Cerebellar nuclear complex (tissue), 1 donor: Measurements from ENCODE around the gene TMEM127.
A peak's percentile ranks its signal among the peaks of the same experiment; 100 is the strongest.
"Not testable (repeated sequence)": the region's sequence is repeated elsewhere in the genome, so short reads cannot be mapped to it uniquely, and the experiment has no call there.

Source experiments
- DNase-seq, 2 experiments: peaks; one replicate each; lab custom pipeline; 2025; lab: John Stamatoyannopoulos, UW

The TMEM127 gene, protein sequence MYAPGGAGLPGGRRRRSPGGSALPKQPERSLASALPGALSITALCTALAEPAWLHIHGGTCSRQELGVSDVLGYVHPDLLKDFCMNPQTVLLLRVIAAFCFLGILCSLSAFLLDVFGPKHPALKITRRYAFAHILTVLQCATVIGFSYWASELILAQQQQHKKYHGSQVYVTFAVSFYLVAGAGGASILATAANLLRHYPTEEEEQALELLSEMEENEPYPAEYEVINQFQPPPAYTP

DNA sequence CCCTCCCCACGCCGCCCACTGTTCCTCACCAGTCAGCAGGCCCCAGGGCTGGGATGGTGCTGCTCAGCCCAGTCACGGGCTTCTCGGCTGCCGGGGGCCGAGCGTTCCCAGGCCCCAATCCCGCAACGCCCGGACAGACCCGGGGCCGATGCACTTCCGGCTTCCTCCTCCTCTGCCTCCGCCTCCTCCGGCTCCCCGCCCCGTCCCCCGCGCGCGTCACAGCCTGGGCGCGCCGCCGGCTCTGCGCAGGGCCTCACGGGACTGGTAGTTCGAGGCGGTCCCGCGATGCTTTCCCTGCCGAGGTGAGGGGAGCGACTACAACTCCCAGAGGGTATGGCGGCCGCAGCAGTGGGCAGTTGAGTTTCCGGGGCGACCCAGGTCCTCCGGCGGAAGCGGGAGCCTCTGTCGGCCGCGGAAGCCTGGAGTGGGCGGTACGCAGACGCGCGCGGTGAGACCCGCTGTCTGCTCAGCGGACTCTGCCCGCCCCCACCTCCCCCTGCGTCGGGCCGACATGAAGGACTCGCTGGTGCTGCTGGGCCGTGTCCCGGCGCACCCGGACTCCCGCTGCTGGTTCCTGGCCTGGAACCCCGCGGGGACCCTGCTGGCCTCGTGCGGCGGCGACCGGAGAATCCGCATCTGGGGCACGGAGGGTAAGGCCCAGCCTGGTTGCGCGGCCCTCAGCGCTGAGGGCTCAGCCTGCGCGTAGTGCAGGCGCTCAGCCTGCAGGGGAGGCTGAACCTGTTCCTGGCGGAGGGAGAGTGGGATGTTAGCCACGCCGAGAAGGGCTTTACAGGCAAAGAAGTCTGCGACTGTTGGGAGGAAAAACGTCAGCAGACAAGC lies at the start of gene TMEM127, which contains the start of gene CIAO1:
TSS of gene TMEM127 (minus strand) at position 158 of the 840 bp plus-strand sequence. CDS start 616 bp downstream, outside the sequence.
TSS of gene CIAO1 (plus strand) at position 386 of the 840 bp plus-strand sequence. CDS start at position 512, 126 bp downstream.
- peak; percentile 90 to 93 for DNase-seq

DNA sequence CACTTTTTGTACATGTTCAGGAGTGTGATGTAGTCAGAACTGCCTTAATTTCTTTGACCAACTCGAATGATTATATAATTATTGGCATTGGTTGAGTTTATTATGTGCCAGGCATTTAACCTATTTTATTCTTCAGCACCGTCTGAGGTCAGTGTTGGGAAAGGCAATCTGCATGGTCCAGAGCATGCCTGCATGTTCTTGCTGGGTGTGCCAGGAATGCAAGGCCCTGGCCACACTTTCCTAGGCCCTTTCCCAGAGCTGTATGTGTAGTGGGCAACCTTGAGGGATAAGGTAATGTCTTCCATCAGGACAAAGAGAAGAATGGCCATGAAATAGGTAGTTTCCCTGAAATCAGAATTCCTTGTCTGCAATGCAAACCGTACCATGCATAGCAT lies 49.2 kb upstream of the TMEM127 start:
- DNase-seq, result no peak

DNA sequence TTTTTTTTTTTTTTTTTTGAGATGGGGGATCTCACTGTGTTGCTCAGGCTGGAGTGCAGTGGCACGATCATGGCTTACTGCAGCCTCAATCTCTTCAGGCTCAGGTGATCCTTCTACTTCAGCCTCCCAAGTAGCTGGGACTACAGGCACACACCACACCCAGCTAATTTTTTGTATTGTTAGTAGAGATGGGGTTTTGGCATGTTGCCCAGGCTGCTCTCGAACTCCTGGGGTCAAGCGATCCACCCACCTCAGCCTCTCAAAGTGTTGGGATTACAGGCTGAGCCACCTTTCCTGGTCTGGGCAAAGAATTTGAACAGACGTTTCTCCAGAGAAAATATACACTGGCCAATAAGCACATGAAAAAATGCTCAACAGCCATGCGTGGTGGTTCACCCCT lies 42.5 kb upstream of the TMEM127 start:
- no peak for DNase-seq

DNA sequence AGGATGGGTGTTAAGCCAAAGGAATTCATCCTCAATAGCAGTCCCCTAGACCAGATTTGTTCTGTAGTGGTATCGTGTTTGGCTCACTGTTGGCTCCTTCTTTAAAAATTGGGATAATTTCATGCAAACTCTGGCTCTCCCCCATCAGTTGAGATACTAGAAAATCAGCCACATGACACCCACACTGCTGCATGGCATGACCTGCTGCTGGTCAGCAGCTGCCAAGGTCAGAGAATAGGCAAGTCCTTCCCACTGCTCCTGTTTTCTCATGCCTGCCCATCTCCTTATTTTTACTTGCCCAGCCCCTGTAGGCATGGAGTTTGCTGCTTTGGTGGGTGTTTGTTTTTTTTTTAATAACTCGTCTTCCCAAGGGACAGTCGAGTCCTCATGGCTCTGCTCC lies 40.6 kb upstream of the TMEM127 start:
- DNase-seq, result no peak

DNA sequence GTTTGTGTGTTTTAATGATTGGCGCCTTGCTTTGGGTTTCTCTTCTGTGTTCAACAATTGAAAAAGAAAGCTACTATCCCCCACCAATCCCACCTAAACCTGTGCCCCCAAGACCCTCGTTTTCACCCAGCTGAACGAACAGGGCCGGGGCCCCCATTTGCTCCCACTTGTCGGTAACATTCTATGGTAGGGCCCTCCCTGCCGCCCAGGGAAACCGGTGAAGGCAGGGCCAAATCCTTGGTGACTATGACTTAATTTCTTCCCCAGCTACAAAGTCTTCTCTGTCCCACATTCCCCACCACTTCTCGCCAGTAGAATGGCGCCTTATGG lies 40.1 kb upstream of the TMEM127 start:
- no peak for DNase-seq

DNA sequence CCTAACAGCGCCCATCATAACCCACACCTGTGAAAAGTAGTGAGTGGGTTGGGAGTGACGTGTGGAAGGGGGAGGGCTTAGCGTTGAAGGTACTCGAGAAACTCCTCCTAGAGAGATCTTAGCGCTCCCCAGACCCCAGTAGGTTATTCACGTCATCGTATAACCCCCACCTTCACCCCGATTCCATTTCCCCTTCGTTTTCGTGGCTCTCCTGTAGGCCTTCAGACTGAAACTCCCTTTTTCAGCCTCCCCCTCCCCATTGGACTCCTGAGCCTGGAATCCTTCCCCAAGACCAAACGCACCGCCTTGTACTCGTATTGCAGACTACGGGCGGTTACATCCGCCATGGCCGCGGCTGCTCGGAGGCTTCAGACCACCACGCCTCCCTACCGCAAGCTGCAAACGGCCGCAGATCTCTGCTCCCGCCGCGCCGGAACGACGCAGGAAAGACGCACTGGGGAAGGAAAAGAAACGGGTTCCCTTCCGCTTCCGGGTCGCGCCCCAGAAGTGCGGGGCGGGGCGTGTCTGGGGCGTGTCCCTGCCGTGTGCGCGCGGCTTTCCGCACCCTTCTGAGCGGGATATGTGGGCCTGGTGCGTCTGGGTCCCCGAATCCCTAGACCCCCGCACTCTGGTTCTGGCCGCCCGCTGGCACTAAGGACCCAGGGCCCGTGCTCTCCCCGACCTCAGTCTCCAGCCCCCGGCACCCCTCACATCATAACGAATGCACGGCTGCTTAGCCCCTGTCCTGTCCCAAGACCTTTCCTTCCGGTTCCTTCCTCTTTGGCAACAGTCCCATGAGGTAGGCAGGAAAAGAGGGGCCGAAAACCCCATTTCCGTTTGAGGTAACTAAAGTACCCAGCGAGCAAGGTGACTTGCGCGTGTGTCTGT lies 39.5 kb upstream of the TMEM127 start, which contains the start of gene SNRNP200:
TSS of gene SNRNP200 (minus strand) at position 456 of the 888 bp plus-strand sequence. CDS start at position 347, 109 bp downstream.
- DNase-seq, result peak in 1 of 2 experiments; percentile 55

DNA sequence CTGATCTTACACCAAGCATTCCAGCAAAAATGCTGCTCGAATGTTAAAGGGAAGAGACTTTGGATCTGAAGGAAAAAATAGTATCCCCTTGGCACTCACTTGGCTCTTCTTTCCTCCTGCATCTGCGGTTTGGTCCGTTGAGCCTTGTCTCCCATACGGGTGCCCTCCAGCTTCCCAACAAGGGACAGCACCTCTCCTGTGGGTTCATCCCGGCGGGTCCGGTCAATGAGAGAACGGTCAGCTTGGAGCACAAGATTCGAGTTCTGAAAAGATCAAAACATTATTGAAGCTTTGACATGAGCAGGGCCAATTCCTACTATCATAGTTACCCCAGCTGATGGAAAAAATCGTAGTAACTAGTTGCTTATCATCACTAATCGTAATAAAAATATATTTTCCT lies 38.8 kb upstream of the TMEM127 start:
- DNase-seq, result no peak

DNA sequence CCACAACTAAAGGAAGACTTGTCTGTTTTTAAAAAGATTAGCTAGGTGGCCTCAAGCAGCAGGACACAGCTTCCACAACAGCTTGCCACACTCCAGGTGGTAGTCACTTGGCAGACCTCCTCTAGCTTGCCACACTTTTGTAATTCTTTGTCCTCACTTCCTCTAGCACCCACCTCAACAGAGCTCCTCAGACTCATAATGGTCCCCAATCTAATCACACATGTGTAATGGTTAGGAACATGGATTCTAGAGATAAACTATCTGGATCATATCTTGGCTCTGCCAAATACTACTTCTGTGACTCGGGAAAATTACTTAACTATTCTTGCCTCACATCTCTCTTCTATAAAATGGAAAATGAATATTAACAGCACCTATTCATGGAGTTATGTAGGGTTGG lies 36.1 kb upstream of the TMEM127 start:
- DNase-seq, result no peak

DNA sequence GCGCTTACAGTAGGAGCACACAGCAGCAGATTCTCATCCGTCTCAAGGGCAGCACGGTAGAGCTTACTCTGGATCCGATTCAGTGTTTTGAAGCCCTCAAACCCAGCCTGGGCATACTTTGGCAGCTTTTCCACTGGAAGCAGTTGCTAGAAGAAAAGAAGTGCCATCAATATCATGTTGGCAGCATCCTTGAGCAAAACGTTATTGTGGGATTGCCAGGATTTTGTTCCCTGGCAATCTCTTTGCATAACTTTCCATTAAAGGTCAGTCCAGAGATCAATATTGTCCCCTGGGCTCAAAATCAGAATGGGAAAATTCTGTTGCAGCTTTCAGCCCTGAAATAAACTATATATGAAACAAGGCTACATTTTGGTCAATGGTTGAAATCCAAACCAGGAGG lies 31.1 kb upstream of the TMEM127 start:
- no peak for DNase-seq

DNA sequence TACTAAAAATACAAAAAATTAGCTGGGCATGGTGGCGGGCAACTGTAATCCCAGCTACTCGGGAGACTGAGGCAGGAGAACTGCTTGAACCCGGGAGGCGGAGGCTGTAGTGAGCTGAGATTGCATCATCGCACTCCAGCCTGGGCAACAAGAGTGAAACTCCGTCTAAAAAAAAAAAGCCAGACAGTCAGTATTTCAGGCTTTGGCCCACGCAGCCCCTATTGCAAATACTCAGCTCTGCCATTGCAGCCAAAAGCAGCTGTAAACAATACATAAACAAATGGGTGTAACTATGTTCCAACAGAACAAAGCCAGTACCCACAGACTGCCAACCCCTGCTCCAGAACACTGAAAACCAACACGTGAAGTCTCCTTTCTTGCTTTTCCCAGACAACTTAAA lies 28.5 kb upstream of the TMEM127 start:
- not testable (repeated sequence) for DNase-seq

DNA sequence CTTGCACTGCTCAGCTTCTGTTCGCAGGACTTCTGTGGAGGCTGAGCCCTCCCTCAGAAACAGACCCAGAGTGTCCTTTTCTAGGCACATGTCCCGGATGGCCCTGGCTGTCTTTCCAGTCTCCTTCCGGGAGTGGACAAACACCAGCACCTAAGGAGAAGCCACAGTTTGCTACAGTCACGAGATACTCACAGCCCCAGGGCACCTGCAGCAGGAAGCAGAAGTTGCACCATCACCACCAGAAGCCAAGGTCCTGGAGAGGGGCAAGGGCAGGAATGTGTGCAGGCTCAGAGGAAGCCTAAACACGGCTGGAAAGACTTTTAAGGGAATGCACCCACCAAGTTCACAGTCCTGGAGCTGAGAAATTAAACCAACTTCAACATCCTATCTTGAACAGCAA lies 26.0 kb upstream of the TMEM127 start:
- no peak for DNase-seq

DNA sequence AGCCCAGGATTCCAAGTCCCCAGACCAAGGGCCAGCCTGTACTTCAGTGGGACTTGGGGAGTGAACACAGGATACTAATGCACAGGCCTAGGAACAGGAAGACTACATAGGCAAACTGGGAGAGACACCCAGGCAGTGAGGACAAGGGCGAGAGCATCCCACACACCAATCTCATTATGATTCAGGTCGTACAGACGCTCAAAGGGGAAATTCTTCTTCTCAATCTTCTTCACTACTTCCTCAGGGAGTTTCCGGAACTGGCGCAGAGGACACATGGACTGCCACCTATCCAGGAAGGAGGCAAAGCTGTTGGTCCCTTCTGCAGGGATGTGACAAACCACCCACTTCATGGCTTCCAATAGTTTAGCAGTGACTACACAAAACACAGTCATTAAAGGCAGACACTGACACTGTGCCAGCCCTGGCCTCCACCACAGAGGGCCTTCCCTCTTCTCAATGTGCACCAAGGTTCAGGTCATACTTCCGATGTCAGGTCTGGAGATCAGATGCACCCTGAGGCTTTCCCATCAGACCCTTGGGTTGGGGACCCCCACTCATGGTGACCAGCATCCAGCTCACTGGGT lies 21.6 kb upstream of the TMEM127 start:
- no peak for DNase-seq

DNA sequence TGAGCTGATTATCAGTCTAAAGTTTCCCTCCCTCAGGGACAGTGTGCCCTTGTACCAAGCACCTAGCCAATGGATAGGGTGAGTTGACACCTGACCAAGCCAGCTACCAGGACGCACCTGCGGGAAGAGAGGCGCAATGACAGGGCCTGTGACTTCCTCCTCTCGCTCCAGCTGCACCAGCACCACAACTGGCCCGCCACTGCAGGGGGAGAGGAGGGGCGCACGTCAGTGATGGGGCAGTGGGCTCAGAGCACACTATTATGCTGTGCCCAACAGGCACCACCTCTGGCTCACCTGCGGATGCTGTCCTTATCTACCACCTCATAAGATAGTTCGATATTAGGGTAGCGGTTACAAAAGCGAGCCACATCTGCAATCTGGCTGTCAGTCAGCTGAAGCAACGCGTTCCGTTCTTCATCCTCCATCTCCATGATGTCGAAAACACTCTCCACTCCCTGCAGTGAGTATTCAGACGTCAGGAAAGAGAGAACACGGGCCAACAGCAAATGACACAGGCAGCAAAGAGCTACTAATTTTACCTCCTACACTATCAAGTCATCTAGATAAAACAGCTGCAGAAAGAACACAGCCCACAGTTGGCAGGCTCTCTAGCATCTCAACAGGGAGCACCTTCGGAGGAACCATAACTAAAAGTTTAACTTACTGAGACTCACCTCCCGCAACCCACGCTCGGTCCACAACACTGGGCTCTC lies 11.1 kb upstream of the TMEM127 start:
- no peak for DNase-seq

DNA sequence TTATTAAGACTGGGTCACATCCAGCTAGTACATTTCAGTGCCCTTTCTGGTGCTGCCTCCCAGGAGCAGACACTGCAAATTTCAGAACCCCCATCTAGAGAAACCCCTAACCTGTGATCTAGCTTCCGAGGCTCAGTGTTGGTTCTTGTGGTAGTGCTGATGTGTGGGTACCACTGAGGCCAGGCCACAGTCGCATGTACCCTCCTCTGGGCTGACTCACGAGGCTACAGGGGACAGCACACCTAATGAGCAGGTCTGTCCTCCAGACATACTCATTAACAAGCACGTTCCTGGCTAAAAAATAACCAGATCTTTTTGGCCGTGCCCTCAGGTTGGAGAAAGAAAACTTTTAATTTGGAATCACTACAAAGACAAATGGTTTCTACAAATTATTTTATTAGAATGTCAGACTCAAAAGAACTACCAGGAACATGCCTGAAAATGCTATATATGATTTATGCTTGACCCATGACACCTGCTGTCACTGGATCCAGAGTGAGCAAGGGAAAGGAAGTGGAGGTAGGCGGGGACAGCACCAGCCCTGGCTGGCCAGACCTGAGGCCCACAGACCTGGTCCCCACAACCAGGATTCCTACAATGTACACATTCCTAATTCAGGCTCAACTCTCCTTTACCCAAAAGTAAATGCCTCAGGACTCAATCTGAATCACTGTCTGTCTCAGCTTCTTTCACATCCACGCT lies 8.7 kb upstream of the TMEM127 start:
- no peak for DNase-seq

DNA sequence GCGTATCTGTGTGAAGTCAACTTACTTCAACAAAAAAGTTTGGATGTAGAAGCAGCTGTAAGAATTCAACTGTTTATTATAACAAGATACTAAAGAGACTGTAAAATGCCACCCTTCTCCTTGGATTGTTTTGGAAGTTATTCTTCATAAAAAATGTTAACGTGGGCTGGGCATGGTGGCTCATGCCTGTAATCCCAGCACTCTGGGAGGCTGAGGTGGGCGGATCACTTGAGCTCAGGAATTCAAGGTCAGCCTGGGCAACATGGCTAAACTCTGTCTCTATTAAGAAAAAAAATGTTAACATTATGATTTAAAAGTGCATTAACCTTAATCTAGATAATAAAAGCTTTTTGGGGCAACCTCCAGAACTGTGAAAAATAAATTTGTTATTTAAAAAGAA lies 8.0 kb upstream of the TMEM127 start:
- DNase-seq, result no peak

DNA sequence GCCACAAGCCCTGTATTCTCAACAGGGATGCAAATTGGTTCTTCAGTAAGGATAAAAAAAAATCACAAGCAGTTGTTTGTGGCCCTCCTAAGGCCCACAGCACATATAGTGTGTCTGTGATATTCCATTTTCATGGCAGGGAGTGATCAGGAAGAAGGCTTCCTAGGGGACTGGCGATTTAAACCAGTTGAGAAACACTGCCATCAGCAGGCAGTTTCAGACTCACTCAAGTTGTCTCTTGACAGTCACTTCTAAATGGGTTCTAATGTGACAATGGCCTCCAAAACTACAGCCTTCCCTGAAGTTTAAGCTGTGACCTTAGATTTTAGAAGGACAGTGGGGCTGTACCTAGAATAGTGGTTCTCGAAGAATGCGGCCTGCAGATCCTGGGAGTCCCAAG lies 6.2 kb upstream of the TMEM127 start:
- DNase-seq, result no peak

DNA sequence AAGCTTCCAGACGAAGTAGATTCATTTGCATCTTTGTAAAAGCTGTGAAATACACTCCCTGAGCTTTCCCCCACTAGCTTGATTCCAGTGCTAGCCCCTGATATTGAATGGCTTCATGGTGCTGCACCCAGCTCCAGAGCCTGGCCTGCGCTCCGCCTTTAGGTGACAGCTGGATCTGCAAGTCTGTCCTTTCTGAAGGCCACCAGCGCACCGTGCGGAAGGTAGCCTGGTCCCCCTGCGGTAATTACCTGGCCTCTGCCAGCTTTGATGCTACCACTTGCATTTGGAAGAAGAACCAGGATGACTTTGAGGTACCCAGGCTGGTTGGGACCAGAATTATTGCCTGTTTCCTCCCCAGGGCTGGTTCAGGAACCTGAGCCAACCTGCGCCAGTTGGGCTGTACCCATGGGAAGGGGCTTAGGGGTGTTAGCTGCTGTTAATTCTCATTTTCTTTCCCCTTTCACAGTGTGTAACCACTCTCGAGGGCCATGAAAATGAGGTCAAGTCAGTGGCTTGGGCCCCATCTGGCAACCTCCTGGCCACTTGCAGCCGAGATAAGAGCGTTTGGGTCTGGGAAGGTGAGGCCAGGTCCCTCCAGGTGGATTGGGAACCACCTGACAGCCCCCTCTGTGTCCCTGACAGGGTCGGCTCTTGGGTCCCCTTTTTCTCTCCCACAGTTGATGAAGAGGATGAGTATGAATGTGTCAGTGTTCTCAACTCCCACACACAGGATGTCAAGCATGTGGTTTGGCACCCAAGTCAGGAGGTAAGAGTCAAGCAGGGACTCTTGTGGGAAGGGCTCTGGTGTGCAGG lies 1.6 kb upstream of the TMEM127 start:
- no peak for DNase-seq

DNA sequence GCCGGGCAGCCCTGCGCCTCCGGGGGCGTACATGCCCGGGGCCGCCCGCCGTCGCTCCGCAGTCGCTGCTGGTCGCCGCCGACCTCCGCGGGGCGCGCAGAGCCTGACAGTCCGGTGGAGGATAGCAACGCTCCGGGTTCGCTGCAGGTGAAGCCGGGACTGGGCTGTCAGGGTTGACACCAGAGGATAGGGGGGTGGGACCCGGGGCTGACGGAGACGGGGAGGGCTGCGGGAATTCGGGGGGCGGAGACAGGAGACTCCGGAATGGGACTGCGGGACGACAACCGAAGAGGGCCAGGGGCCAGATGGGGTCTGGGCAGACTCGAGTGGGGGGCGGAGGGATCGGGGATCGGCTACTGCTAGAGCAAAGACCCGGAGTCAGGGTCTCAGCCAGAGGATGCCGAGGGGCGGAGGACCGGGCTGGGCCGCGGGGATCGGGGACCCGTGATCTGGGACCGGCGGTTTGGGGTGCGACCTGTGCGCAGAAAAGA lies 403 bp downstream of the TMEM127 start:
- no peak for DNase-seq

DNA sequence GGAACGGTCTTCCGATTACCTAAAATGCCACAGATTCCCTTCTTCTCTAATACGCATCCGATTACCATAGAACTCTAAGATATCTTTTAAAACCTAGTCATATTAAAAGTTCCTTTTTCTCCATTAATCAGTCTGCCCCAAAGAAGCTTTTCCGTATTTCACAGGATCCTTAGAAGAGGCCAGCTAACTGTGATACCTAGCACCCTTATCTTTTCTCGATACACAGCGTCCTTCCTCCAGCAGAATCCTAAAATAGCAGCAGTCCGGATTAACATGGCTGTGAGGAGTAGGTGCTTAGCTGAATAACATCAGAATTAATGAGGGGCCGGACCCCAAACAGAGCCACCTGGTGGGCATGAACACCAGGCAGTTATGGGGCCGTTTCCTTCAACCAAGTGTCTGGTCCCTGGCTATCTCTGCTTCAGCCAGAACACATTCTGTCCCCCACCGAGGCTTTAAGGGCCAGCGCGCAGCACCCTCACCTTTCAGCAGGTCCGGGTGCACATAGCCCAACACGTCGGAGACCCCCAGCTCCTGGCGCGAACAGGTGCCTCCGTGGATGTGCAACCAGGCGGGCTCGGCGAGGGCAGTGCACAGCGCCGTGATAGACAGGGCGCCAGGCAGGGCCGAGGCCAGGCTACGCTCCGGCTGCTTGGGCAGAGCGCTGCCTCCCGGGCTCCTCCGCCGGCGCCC lies 995 bp downstream of the TMEM127 start:
- no peak for DNase-seq
